Measurements from ENCODE around the gene CIB4. TPM values are rescaled to one million over a fixed set of nuclear protein-coding genes. Genes with fewer than 3 reads are reported as not detected.

Gene CIB4
- total RNA-seq, 1 experiment from 2014 or later = not detected

DNA sequence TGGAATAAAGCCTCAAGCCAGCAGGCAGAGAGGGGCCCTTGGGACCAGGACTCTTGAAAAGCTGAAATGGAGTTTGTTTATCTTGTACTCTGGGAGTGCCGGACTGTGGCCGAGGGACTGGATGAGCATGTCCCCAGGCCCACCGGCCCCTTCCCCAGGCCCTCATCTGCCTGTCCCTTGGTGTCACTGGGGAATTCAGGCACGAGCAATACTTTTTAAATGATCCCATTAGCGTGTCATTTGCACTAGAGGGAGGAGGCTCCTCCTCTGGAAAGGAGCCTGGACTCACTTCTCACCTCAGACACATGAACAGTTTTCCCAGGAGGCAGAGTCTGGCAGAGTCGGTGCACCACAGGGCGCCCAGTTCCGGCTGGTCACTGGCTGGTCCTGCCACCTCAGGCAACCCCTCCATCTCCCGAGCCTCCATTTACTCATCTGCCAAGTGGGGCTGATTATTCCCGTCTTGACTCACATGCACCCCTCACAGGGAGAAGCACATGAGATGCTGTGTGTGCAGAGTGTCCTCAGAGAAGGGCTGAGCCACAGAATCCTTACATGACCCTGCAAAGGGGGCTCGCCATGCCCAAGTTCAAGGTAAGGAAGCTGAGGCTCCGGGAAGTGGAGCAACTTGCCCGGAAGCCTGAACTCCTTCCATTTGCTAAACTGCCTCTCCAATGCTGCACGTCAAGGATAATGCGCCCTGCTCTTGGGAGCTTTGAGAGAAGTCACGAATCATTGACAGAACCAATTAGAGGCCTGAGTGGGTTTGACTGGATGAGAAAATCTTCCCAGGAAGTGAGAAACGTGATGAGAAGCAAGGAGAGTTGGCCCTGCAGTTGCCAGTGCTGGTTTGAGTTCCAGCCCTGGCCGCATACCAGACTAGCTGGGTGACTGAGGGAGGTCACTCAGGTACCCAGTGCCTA is 26.7 kb downstream of the CIB4 start:
- no peak overlapping the region for H3K27ac ChIP-seq (ENCODE audit: low read depth, low read length, poor library complexity, severe bottlenecking)
- CTCF ChIA-PET = no interaction called here
- TF ChIP-seq, protein P1, sequence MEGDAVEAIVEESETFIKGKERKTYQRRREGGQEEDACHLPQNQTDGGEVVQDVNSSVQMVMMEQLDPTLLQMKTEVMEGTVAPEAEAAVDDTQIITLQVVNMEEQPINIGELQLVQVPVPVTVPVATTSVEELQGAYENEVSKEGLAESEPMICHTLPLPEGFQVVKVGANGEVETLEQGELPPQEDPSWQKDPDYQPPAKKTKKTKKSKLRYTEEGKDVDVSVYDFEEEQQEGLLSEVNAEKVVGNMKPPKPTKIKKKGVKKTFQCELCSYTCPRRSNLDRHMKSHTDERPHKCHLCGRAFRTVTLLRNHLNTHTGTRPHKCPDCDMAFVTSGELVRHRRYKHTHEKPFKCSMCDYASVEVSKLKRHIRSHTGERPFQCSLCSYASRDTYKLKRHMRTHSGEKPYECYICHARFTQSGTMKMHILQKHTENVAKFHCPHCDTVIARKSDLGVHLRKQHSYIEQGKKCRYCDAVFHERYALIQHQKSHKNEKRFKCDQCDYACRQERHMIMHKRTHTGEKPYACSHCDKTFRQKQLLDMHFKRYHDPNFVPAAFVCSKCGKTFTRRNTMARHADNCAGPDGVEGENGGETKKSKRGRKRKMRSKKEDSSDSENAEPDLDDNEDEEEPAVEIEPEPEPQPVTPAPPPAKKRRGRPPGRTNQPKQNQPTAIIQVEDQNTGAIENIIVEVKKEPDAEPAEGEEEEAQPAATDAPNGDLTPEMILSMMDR (conservative IDR thresholded peaks at IDR 0.05; ENCODE audit: low read depth, low read length) = no peak
- no peak for TF ChIP-seq EZH2 (IDR thresholded peaks at IDR 0.05; ENCODE audit: borderline replicate concordance, low read depth, low read length, poor library complexity, severe bottlenecking)
- H3K4me1 ChIP-seq (ENCODE audit: insufficient read depth, low read length, poor library complexity, severe bottlenecking) = peaks cover 16% of the 10 kb centered on the region
- no peak overlapping the region for H3K4me3 ChIP-seq (ENCODE audit: low read depth, low read length, poor library complexity, severe bottlenecking)
- no peaks in the 10 kb centered on the region for H3K27me3 ChIP-seq (replicated peaks; ENCODE audit: insufficient read depth, low read depth, low read length, poor library complexity)
- no TSS peak for BruUV-seq (replicated peaks)
- POLR2A ChIA-PET (ENCODE audit: low non-redundant PET) = no interaction called here
- H3K9me3 ChIP-seq (ENCODE audit: low read depth, low read length, poor library complexity, severe bottlenecking) = no peaks in the 10 kb centered on the region
- no peaks in the 10 kb centered on the region for H3K36me3 ChIP-seq (ENCODE audit: insufficient read depth, low read length, poor library complexity, severe bottlenecking)
- intact Hi-C loops (cut with micrococcal nuclease; ENCODE audit: unreplicated experiment) = no loop called here
- DNase-seq (ENCODE audit: low spot score) = no peak

DNA sequence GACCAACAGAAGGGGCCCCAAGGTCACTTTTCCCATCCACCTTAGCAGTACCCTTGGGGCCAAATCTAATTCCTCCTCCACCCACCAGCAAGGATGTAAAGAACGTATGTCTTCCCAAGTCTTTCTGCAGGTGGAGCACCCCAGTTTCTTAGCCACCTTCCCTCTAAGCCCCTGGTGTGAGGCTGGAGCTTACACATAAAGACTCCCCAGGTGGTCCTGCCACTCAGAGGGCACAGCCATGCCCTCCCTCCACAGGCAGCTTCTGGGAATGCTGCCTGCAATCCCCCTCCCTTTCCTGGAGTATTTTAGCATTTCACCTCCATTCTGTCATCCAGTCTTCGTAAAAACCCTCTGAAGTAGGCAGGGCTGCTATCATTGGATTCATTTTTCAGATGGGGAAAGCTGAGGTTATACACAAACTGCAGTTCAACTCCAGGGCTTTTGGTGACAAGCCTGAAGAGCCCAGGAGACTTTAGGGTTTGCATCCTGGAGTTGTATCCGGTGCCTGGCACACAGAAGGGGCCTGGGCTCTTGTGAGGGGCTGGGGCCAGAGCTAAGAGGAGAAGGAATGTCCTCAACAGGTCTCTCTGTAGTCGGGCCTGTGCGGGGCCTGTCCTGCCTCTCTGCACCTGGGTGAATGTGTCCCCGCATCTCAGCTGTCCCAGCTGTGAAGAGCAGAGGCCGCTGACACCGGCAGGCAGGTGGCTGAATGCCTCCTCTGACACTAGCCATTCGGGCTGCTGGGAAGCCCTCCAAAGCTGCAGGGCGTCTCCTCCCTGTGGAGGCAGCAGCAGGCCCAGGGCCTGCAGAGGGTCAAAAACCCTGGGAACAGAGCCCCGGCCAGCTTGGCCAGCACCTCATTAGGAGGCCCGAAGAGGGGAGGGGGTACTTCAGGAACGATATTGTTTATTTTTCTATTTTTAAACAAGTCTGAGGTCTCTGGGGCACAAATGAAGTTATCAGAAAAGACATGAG is 27.6 kb downstream of the CIB4 start:
- Histone ChIP-seq H3K27me3 (replicated peaks; ENCODE audit: insufficient read depth, low read depth, low read length, poor library complexity) (no peaks in the 10 kb centered on the region), H3K4me1 (ENCODE audit: insufficient read depth, low read length, poor library complexity, severe bottlenecking) (peaks cover 16% of the 10 kb centered on the region)
- intact Hi-C loops (cut with micrococcal nuclease; ENCODE audit: unreplicated experiment) = no loop called here

More for the DNA sequence above, 27.6 kb downstream of the CIB4 start:
- no peak overlapping the region for H3K27ac ChIP-seq (ENCODE audit: low read depth, low read length, poor library complexity, severe bottlenecking)
- CTCF ChIA-PET = no interaction called here
- TF ChIP-seq, protein P1 (conservative IDR thresholded peaks at IDR 0.05; ENCODE audit: low read depth, low read length) = no peak
- no peak for TF ChIP-seq EZH2 (IDR thresholded peaks at IDR 0.05; ENCODE audit: borderline replicate concordance, low read depth, low read length, poor library complexity, severe bottlenecking)
- H3K36me3 ChIP-seq (ENCODE audit: insufficient read depth, low read length, poor library complexity, severe bottlenecking) = no peaks in the 10 kb centered on the region
- no peak overlapping the region for H3K4me3 ChIP-seq (ENCODE audit: low read depth, low read length, poor library complexity, severe bottlenecking)
- POLR2A ChIA-PET (ENCODE audit: low non-redundant PET) = no interaction called here
- H3K9me3 ChIP-seq (ENCODE audit: low read depth, low read length, poor library complexity, severe bottlenecking) = no peaks in the 10 kb centered on the region
- BruUV-seq (replicated peaks) = no TSS peak
- DNase-seq (ENCODE audit: low spot score) = no peak
